AG04450 (cell line): ENCODE data around the gene ZNF275. TPM values are rescaled to one million over a fixed set of nuclear protein-coding genes. Genes with fewer than 3 reads are reported as not detected.

Experiments used
- CTCF ChIA-PET: fragments of 300-600, 350-600 bp; formaldehyde crosslinking; extraction: SDS; loops from one replicate; lab custom pipeline; 2022; ENCODE audit warnings: antibody characterized with exemption, inconsistent platforms; lab: Charles Lee
- POLR2A ChIA-PET: fragments of 350-600 bp; formaldehyde crosslinking; extraction: SDS; loops from one replicate; lab custom pipeline; 2021; ENCODE audit warnings: antibody characterized with exemption, inconsistent platforms; lab: Yijun Ruan, JAX
- DNase-seq: peaks from one replicate; pipeline ENCODE4 v3.0.0-alpha.2; 2011; ENCODE audit warnings: low read depth, low spot score
- H3K27ac ChIP-seq: one replicate; pipeline ENCODE4 v1.5.1; 2012; ENCODE audit warnings: low read depth, low read length, control low read depth
- H3K27me3 ChIP-seq: one replicate; pipeline ENCODE4 v1.6.0; 2012; ENCODE audit warnings: low read length; ENCODE audit not compliant: control insufficient read depth, insufficient read depth
- H3K4me3 ChIP-seq: 2 replicates; pipeline ENCODE4 v1.5.1; 2011; ENCODE audit warnings: mild to moderate bottlenecking, low read depth, low read length, control low read depth
- H3K9me3 ChIP-seq: 2 replicates; pipeline ENCODE4 v1.5.1; 2012; ENCODE audit warnings: low read length; ENCODE audit not compliant: control insufficient read depth, insufficient read depth
- CTCF ChIP-seq: IDR thresholded peaks from 2 replicates; pipeline ENCODE4 v1.5.1; 2011; ENCODE audit warnings: low read depth, low read length, control low read depth, inconsistent platforms
- polyA plus RNA-seq: library from polyadenylated mRNA; depleted of rRNA; stranded (reverse); fragments of >200 nt; gene quantifications from 2 replicates; pipeline ENCODE4 v1.2.3, GENCODE V29; 2011

Gene ZNF275
- polyA plus RNA-seq, 1 experiment, result 15.0 TPM

GRCh38 chrX:153361781-153362397, 27.9 kb downstream of the ZNF275 start:
- no peak overlapping the region for H3K27ac ChIP-seq
- H3K9me3 ChIP-seq, result no peaks in the 10 kb centered on the region
- H3K27me3 ChIP-seq, result peaks cover 2% of the 10 kb centered on the region
- ChIA-PET POLR2A (no interaction called here), CTCF (no interaction called here)
- no peak for TF ChIP-seq CTCF
- no peak for DNase-seq
- no peak overlapping the region for H3K4me3 ChIP-seq

- TF ChIP-seq CTCF, result no peak
- Histone ChIP-seq H3K4me3 (no peak overlapping the region), H3K27me3 (peaks cover 2% of the 10 kb centered on the region), H3K27ac (no peak overlapping the region), H3K9me3 (no peaks in the 10 kb centered on the region)
- ChIA-PET POLR2A (no interaction called here), CTCF (no interaction called here)
- no peak for DNase-seq
Measured at GRCh38 chrX:153365670-153366069, 31.7 kb downstream of the ZNF275 start.

- POLR2A ChIA-PET, result no interaction called here
- H3K9me3 ChIP-seq, result no peaks in the 10 kb centered on the region
- H3K4me3 ChIP-seq, result no peak overlapping the region
- no peak overlapping the region for H3K27ac ChIP-seq
- peaks cover 2% of the 10 kb centered on the region for H3K27me3 ChIP-seq
- TF ChIP-seq CTCF, result no peak
- no peak for DNase-seq
- CTCF ChIA-PET, result no interaction called here
Measured at GRCh38 chrX:153366119-153366518, 32.2 kb downstream of the ZNF275 start.

GRCh38 chrX:153366878-153367538, 33.1 kb downstream of the ZNF275 start:
- TF ChIP-seq CTCF, result no peak
- ChIA-PET POLR2A (no interaction called here), CTCF (no interaction called here)
- Histone ChIP-seq H3K27me3 (peaks cover 2% of the 10 kb centered on the region), H3K4me3 (no peak overlapping the region), H3K27ac (no peak overlapping the region), H3K9me3 (no peaks in the 10 kb centered on the region)
- DNase-seq, result no peak

- no peak overlapping the region for H3K4me3 ChIP-seq
- ChIA-PET POLR2A (no interaction called here), CTCF (interaction anchor here (0.9 kb wide), 1 partner anchor 412 kb away, joined by 3 read pairs; no protein-coding TSS in a partner anchor)
- H3K27me3 ChIP-seq, result peaks cover 2% of the 10 kb centered on the region
- H3K27ac ChIP-seq, result no peak overlapping the region
- no peak for DNase-seq
- TF ChIP-seq CTCF, result no peak
- H3K9me3 ChIP-seq, result no peaks in the 10 kb centered on the region
Measured at GRCh38 chrX:153370293-153371055, 36.5 kb downstream of the ZNF275 start.
